Upper lobe of left lung (tissue), 4 donors: ENCODE data around the gene IRF1.

Source experiments
- CTCF ChIP-seq, 6 experiments: fragments of 450-650 bp in 4 of 6; fragments of 200-600 bp in 2 of 6; sonication (generic) in 2 of 6; IDR thresholded peaks; one replicate each; pipeline ENCODE4 v1.5.1; 2016 to 2019; ENCODE audit warnings: antibody characterized with exemption in 6 of 6
- EP300 ChIP-seq, 4 donors: sonication (generic); formaldehyde crosslinking; IDR thresholded peaks; one replicate each; pipeline ENCODE4 v1.5.1; 2017; ENCODE audit warnings: antibody characterized with exemption in 4 of 4, control low read depth in 2 of 4
- POLR2AphosphoS5 ChIP-seq, 2 donors: sonication (generic); formaldehyde crosslinking; IDR thresholded peaks; one replicate each; pipeline ENCODE4 v1.5.1; 2017; ENCODE audit warnings: antibody characterized with exemption in 2 of 2

GRCh38 chr5:132498152-132498551, 7.6 kb upstream of the IRF1 start:
- TF ChIP-seq CTCF (IDR thresholded peaks at IDR 0.05) (no peak), EP300 (IDR thresholded peaks at IDR 0.05) (no peak), POLR2AphosphoS5 (IDR thresholded peaks at IDR 0.05) (peak in 1 of 2 donors; percentile 7)
